Stromal cell of bone marrow (primary cell): ENCODE results near the gene ARHGDIB.

Source experiments
- DNase-seq: peaks from one replicate; pipeline ENCODE4 v3.0.0-alpha.2; 2012; ENCODE audit warnings: low read depth

The ARHGDIB gene

DNA sequence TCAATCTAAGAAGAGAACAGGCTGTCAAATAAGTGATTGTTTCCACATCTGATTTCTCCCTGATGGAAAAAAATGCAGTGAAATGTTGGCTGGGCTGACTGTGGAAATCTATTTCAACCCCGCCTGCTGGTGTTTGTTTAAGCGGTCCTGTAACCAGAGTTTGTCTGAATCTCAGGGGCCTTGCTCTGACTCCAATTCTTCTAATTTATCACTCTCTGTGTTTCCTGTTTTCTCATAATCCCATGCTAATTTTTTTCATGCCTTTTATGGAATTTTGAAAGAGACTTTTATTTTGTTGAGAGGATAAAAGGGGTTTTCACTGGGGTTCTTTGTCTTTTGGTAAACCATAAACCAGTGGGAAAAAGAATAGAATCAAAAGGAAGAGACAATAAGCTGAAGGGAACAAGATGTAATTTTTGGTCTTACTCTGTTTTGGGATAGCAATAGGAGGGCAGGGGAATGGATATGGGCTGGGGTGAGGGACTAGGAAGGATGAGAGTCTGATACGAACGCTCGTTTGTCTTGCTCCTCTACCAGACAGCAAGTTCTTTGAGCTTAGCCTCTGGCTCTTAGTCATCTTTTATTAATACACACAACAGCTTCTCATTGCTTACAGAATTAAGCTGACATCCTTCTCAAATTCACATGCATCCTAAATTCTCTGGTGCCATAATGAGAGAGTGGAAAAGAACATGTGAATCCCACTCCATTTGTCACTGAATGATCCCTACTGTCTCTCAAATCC lies 67.7 kb downstream of the ARHGDIB start:
- DNase-seq, result no peak

DNA sequence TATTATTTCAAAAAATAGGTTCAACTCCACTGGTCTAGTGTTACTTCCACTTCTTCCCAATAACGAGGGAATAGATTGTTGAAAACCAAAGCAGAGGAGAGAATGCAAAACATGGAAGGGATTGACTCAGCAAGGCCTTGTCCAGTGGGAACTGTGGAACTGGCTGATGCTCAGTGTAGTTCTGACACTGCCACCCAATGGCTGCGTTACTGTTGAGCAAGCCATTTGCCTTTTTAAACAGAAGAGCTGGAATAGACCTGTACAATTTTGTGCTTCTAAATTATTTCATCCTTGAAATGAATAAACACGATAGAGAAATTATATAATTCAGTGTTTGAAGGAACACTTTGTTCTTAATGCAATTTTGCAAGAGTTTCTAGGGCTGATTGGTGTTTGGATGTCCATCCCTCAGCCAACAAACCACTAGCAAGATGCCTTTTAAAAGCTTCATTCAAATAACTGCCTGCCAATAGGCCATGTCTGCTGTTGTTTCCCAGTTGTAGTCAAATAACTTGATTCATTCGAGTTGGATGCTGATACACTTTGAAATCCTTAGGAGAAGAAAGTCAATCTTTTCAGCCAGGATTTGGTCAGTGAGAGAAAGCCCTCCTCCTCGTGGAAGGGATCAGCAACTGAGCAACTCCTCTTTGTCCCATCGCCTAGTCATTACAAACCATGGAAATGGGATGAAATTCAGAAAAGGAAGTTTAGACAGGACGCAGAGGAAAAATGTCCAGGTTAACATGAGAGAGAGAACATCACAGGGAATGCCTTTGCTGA lies 68.5 kb downstream of the ARHGDIB start:
- peak; percentile 66 for DNase-seq
